Choroid plexus epithelial cell (primary cell): ENCODE data around the gene RBM33.

Experiments used
- DNase-seq: peaks from one replicate; pipeline ENCODE4 v3.0.0-alpha.2; 2010; ENCODE audit warnings: low read depth
- H3K4me3 ChIP-seq: 2 replicates; pipeline ENCODE4 v1.5.1; 2011; ENCODE audit warnings: low read depth, mild to moderate bottlenecking, control low read depth, low read length, moderate library complexity
- TF ChIP-seq, protein P1 (sequence below): conservative IDR thresholded peaks from 2 replicates; pipeline ENCODE4 v1.5.1; 2011; ENCODE audit warnings: low read depth, mild to moderate bottlenecking, control low read depth, inconsistent platforms, low read length, moderate library complexity

The RBM33 gene

DNA sequence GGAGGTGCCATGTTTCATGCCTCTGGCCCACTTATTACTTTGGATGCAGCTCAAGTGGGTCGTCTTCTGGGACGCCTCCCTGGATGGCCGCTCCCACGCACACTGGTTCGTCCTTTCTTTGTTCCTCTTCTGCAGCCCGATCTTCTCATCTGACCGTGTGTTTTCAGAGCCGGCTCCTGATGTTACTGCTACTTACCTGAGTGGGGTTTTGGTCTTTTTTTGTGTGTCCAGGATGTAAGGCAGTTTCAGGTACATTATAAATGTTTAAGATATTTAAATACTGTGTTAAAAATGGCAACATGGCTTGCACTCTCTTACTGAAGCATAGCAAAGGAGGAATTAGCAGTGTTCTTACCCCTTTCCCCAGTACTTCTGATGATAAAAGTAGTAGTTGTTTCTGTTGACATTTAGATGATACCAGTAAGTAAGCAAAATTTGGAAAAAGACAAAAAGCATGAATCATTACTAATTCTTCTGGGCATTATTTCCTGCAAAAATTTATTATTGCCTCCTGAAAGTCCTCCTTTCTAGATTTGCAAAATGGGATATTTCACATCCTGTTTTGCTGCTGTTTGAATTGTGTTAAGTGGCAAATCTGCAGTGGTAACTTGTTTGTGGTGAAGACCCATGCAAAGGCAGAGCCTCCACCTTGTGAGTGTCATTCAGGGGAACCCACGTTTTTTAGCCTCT is 108.4 kb downstream of the RBM33 start:
- TF ChIP-seq, protein P1, sequence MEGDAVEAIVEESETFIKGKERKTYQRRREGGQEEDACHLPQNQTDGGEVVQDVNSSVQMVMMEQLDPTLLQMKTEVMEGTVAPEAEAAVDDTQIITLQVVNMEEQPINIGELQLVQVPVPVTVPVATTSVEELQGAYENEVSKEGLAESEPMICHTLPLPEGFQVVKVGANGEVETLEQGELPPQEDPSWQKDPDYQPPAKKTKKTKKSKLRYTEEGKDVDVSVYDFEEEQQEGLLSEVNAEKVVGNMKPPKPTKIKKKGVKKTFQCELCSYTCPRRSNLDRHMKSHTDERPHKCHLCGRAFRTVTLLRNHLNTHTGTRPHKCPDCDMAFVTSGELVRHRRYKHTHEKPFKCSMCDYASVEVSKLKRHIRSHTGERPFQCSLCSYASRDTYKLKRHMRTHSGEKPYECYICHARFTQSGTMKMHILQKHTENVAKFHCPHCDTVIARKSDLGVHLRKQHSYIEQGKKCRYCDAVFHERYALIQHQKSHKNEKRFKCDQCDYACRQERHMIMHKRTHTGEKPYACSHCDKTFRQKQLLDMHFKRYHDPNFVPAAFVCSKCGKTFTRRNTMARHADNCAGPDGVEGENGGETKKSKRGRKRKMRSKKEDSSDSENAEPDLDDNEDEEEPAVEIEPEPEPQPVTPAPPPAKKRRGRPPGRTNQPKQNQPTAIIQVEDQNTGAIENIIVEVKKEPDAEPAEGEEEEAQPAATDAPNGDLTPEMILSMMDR: no peak
- no peak overlapping the region for H3K4me3 ChIP-seq
- no peak for DNase-seq

DNA sequence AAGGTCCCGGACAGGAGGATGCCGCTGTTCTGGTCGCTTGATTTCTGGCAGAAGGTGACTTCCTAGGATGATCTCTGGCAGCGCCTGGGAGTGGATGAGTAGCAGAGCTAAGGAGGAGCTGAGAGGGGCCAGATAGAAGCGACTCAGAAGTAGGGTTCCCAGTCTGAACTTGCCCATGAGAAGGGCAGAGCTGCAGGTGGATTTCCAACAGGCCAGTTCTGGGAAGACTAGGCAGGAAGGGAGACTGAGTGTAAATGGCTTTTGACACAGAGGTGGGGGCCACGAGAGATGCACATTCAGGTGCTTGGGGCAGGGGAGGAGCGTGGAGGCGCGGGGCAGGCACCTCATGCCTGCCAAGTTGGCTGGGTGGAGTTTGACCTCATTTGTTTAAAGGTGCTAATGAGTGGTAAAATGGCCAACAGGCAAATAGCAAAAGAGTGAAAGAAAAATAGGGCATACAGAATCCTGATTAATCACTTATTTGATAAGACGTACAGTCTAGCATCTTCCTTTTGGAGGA is 109.0 kb downstream of the RBM33 start:
- DNase-seq: no peak
- TF ChIP-seq, protein P1: no peak
- H3K4me3 ChIP-seq: no peak overlapping the region

DNA sequence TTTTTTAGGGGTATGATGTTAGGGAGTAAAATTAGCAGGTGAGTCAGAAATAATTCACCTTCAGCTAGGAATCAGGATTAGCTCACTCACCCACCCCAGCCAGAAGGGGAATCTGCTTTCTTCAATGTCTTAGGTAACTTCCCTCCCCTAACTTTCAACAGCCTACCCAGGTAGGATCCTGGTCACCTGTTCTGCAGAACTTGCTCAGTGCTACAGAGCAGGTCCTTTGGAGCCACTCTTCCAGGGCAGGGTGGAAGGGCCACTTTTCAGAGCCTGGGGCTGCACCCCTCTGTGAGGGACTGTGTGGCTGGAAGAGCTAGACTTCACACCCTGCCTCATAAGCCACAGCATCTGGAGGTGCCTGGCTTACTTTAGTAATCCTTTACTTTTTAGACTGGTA is 109.7 kb downstream of the RBM33 start:
- no peak overlapping the region for H3K4me3 ChIP-seq
- TF ChIP-seq, protein P1: no peak
- DNase-seq: no peak

DNA sequence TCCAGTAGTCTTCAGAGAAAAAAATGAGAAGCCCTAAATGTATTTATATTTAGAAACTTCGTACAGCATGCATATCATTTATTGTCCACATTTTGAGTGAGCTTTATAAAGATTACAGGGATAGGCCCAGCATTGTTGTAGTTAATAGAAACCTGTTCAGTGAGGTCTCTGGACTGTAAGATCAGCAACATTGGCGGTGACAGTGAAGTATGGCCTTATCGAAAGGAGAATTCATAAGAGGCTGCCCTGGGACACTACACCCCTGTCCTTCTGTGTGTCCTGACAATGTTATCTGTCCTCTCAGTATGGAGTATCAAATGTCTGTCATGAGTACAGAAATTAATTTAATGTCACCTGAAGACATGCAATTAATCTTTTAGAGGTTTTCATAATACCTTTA is 110.6 kb downstream of the RBM33 start:
- DNase-seq: no peak
- H3K4me3 ChIP-seq: no peak overlapping the region
- TF ChIP-seq, protein P1: no peak

DNA sequence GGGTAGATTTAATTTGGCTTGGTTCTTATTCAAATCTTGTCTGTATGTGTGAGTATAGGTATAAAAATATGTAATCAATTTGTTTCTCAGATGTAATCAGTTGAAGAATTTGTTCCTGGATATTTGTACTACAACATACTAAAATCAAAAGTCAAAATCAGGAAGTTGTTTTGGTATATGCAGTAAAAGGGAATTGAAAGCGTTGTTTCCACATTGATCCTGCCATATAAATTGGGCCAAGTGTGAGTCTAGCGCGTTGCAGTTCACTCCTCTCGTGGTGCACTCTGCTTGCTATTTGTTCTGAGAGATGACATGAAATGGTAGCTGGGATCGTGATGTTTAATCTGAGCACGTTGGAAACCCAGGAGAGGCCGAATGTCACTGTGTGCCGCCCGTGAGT is 111.9 kb downstream of the RBM33 start:
- H3K4me3 ChIP-seq: no peak overlapping the region

DNA sequence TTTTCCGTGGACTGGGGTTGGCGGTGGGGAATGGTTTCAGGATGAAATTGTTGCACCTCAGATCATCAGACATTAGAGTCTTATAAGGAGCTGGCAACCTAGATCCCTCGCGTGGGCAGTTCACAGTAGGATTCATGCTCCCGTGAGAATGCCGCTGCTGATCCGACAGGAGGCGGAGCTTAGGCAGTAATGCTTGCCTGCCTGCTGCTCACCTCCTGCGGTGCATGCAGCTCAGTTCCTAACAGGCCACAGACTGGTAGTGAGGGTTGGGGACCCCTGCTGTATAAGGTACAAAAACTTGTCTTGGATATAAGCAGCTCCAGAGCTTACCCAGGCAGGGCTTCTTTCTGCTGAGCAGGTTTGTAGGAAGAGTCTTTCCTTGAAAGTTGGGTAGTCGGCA is 113.9 kb downstream of the RBM33 start:
- peak; percentile 69 for DNase-seq
- TF ChIP-seq, protein P1: no peak

More for the DNA sequence above, 111.9 kb downstream of the RBM33 start:
- DNase-seq: no peak
- TF ChIP-seq, protein P1: no peak

More for the DNA sequence above, 113.9 kb downstream of the RBM33 start:
- no peak overlapping the region for H3K4me3 ChIP-seq
